GF-D8 (cell line): ENCODE measurements around the gene PRR20D.
"Not testable (repeated sequence)": the region's sequence is repeated elsewhere in the genome, so short reads cannot be mapped to it uniquely, and the experiment has no call there.

ENCODE experiments used
- DNase-seq: peaks from one replicate; lab custom pipeline; 2025; lab: John Stamatoyannopoulos, UW

PRR20D gene

GRCh38 chr13:57160332-57160731, at the start of gene PRR20D:
TSS of gene PRR20D (plus strand) at chr13:57160632. CDS start at chr13:57161019, 387 bp downstream.
- DNase-seq: not testable (repeated sequence)

- no peak for DNase-seq
These were observed 45.5 kb upstream of the PRR20D start for GRCh38 chr13:57114945-57115344.

GRCh38 chr13:57123681-57124080, 36.8 kb upstream of the PRR20D start:
- DNase-seq: no peak

GRCh38 chr13:57128909-57129308, 31.5 kb upstream of the PRR20D start:
- DNase-seq: no peak

- DNase-seq: no peak
These were observed 24.3 kb upstream of the PRR20D start for GRCh38 chr13:57136093-57136492.

- no peak for DNase-seq
These were observed 22.8 kb upstream of the PRR20D start for GRCh38 chr13:57137585-57137984.

GRCh38 chr13:57138988-57139387, 21.4 kb upstream of the PRR20D start:
- no peak for DNase-seq

- not testable (repeated sequence) for DNase-seq
These were observed 20.7 kb upstream of the PRR20D start for GRCh38 chr13:57139781-57140180.

GRCh38 chr13:57140235-57140968, 20.0 kb upstream of the PRR20D start, which contains the start of gene PRR20A:
TSS of gene PRR20A (plus strand) at chr13:57140918. CDS start at chr13:57141305, 387 bp downstream.
- not testable (repeated sequence) for DNase-seq

GRCh38 chr13:57147188-57147587, 13.2 kb upstream of the PRR20D start, which contains the start of gene PRR20B:
TSS of gene PRR20B (plus strand) at chr13:57147488. CDS start at chr13:57147875, 387 bp downstream.
- DNase-seq: not testable (repeated sequence)

GRCh38 chr13:57148106-57148505, 12.3 kb upstream of the PRR20D start:
- not testable (repeated sequence) for DNase-seq

- DNase-seq: not testable (repeated sequence)
These were observed 6.7 kb upstream of the PRR20D start, which contains the start of gene PRR20C for GRCh38 chr13:57153761-57154160. TSS of gene PRR20C (plus strand) at chr13:57154061. CDS start at chr13:57154448, 387 bp downstream.

- DNase-seq: not testable (repeated sequence)
These were observed 6.5 kb downstream of the PRR20D start, which contains the start of gene PRR20E for GRCh38 chr13:57166897-57167296. TSS of gene PRR20E (plus strand) at chr13:57167197. CDS start at chr13:57167584, 387 bp downstream.

- DNase-seq: no peak
These were observed 31.2 kb downstream of the PRR20D start for GRCh38 chr13:57191667-57192066.

- no peak for DNase-seq
These were observed 52.6 kb downstream of the PRR20D start for GRCh38 chr13:57212989-57213388.
